Trophoblast cell (in vitro differentiated cells and primary cell): ENCODE results near the gene ZRANB1.

ENCODE experiments used
- DNase-seq, 2 donors: peaks; one replicate each; pipeline ENCODE4 v3.0.0-alpha.2; 2016
- H2AFZ ChIP-seq: 2 replicates; pipeline ENCODE4 v1.6.1; 2013; ENCODE audit warnings: low read length, moderate library complexity, mild to moderate bottlenecking; ENCODE audit not compliant: insufficient read depth, poor library complexity
- H2AK5ac ChIP-seq: 2 replicates; pipeline ENCODE4 v1.6.1; 2013; ENCODE audit warnings: mild to moderate bottlenecking, low read length
- H2BK120ac ChIP-seq: 2 replicates; pipeline ENCODE4 v1.6.1; 2013; ENCODE audit warnings: low read length, mild to moderate bottlenecking, moderate library complexity; ENCODE audit not compliant: insufficient read depth, poor library complexity
- H2BK12ac ChIP-seq: 2 replicates; pipeline ENCODE4 v1.6.1; 2013; ENCODE audit warnings: mild to moderate bottlenecking, low read length, moderate library complexity
- H2BK5ac ChIP-seq: 2 replicates; pipeline ENCODE4 v1.6.1; 2013; ENCODE audit warnings: low read length, low read depth, moderate library complexity, mild to moderate bottlenecking; ENCODE audit not compliant: poor library complexity
- H3K14ac ChIP-seq: 2 replicates; pipeline ENCODE4 v1.6.1; 2013; ENCODE audit warnings: mild to moderate bottlenecking, low read length
- H3K18ac ChIP-seq: 2 replicates; pipeline ENCODE4 v1.6.1; 2013; ENCODE audit warnings: mild to moderate bottlenecking, low read length
- H3K23ac ChIP-seq: 2 replicates; pipeline ENCODE4 v1.6.1; 2013; ENCODE audit warnings: low read length
- H3K27ac ChIP-seq: 2 replicates; pipeline ENCODE4 v1.5.1; 2013; ENCODE audit warnings: low read depth, mild to moderate bottlenecking, inconsistent platforms, low read length, moderate library complexity
- H3K27me3 ChIP-seq: 2 replicates; pipeline ENCODE4 v1.6.1; 2013; ENCODE audit warnings: inconsistent platforms, mild to moderate bottlenecking, low read length, moderate library complexity; ENCODE audit not compliant: insufficient read depth
- H3K36me3 ChIP-seq, 2 experiments: 1 replicate in 1 of 2; 2 replicates in 1 of 2; pipeline ENCODE4 v1.6.1; 2013; ENCODE audit warnings: low read length in 2 of 2, mild to moderate bottlenecking in 2 of 2, moderate library complexity in 1 of 2; ENCODE audit not compliant: insufficient read depth in 2 of 2, control insufficient read depth in 1 of 2
- H3K4ac ChIP-seq: 2 replicates; pipeline ENCODE4 v1.6.1; 2013; ENCODE audit warnings: low read depth, mild to moderate bottlenecking, low read length, moderate library complexity
- H3K4me1 ChIP-seq, 2 experiments: 1 replicate in 1 of 2; 2 replicates in 1 of 2; pipeline ENCODE4 v1.6.1; 2013; ENCODE audit warnings: low read length in 2 of 2, mild to moderate bottlenecking in 2 of 2, moderate library complexity in 1 of 2; ENCODE audit not compliant: insufficient read depth in 2 of 2, control insufficient read depth in 1 of 2
- H3K4me2 ChIP-seq: 2 replicates; pipeline ENCODE4 v1.6.1; 2013; ENCODE audit warnings: inconsistent platforms, mild to moderate bottlenecking, low read length, moderate library complexity
- H3K4me3 ChIP-seq: 2 replicates; pipeline ENCODE4 v1.5.1; 2013; ENCODE audit warnings: mild to moderate bottlenecking, low read depth, low read length, inconsistent platforms
- H3K79me1 ChIP-seq: one replicate; pipeline ENCODE4 v1.6.1; 2013; ENCODE audit warnings: low read length
- H3K79me2 ChIP-seq: 2 replicates; pipeline ENCODE4 v1.6.1; 2013; ENCODE audit warnings: low read length, mild to moderate bottlenecking; ENCODE audit not compliant: control insufficient read depth, insufficient read depth, poor library complexity
- H3K9ac ChIP-seq: 2 replicates; pipeline ENCODE4 v1.6.1; 2013; ENCODE audit warnings: mild to moderate bottlenecking, low read length
- H3K9me3 ChIP-seq: 2 replicates; pipeline ENCODE4 v1.6.1; 2013; ENCODE audit warnings: low read depth, mild to moderate bottlenecking, control low read depth, inconsistent platforms, low read length; ENCODE audit not compliant: insufficient read depth
- H4K12ac ChIP-seq: 2 replicates; pipeline ENCODE4 v1.6.1; 2013; ENCODE audit warnings: low read depth, mild to moderate bottlenecking, low read length, moderate library complexity
- H4K8ac ChIP-seq: 2 replicates; pipeline ENCODE4 v1.6.1; 2013; ENCODE audit warnings: low read depth, mild to moderate bottlenecking, low read length, moderate library complexity
- H4K91ac ChIP-seq: one replicate; pipeline ENCODE4 v1.6.1; 2013; ENCODE audit warnings: low read depth, mild to moderate bottlenecking, low read length, moderate library complexity
- WGBS: extraction: QIAGEN DNeasy Blood & Tissue Kit; methylation state at CpG from one replicate; pipeline ENCODE4 v1.1.7; 2013; ENCODE audit warnings: missing lambda C conversion rate; ENCODE audit not compliant: insufficient read length, insufficient coverage; ENCODE audit errors: extremely low coverage; 5-methylcytosine and 5-hydroxymethylcytosine counted together

Gene ZRANB1

DNA sequence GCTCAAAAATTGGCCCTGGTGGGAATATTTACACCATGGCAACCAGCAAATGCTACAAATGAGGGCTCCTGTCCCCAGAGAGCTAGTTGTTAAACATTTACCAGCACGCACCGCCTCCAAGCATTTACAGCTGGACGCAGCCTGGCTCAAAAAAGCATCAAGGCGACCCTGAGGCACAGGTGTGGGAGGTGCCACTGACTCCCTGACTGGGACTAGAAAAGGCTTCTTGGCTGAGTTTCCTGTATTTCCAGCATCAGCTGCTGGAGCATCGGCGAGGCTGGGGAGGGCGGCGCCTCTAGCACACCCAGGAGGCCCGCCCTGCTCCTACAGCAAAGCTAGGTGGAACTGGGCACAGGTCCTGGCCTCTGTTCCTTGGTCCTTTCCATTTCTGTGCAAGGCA lies 43.5 kb upstream of the ZRANB1 start:
- Histone ChIP-seq H3K4ac (no peak overlapping the region), H4K12ac (no peak overlapping the region), H3K9ac (no peak overlapping the region), H3K4me2 (no peak overlapping the region), H3K9me3 (peaks cover 2% of the 10 kb centered on the region), H3K79me1 (no peaks in the 10 kb centered on the region), H3K14ac (no peak overlapping the region), H4K91ac (no peak overlapping the region), H2AFZ (no peak overlapping the region), H2BK5ac (no peak overlapping the region), H4K8ac (no peak overlapping the region), H3K36me3 (no peaks in the 10 kb centered on the region), H3K4me1 (no peaks in the 10 kb centered on the region), H3K27me3 (no peaks in the 10 kb centered on the region), H3K4me3 (no peak overlapping the region), H3K27ac (no peak overlapping the region), H2BK120ac (no peak overlapping the region), H3K23ac (no peak overlapping the region), H3K18ac (no peak overlapping the region), H2BK12ac (no peak overlapping the region), H2AK5ac (no peak overlapping the region), H3K79me2 (no peaks in the 10 kb centered on the region)
- WGBS: no CpG with 5 or more reads among the region's 9 CpGs
- DNase-seq: no peak

DNA sequence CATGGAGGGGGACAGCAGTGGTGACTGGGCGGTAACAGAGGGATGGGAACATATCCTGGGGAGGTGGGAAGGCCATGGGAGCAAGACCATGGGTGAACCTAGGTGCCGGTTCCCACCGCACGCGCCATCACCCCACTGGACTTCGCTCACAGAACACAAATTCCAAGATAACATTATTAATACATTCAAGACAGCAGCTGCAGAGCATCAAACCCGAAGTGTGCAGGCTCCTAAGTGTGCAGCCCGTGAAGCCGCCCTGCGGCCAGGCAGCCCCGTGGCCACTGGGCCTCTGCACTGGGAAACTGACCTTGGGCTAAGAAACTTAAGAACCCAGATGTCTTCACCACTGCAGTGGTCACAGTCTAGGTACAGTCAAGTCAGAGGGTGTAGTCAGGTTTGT lies 42.8 kb upstream of the ZRANB1 start:
- Histone ChIP-seq H2BK120ac (no peak overlapping the region), H3K79me1 (no peaks in the 10 kb centered on the region)

GRCh38 chr10:124902462-124902861 lies 39.5 kb upstream of the ZRANB1 start:
- DNase-seq: no peak
- no peak overlapping the region for H3K23ac ChIP-seq
- H3K79me2 ChIP-seq: no peaks in the 10 kb centered on the region
- H3K27ac ChIP-seq: no peak overlapping the region
- no peak overlapping the region for H4K91ac ChIP-seq
- H2BK5ac ChIP-seq: no peak overlapping the region
- H3K4me2 ChIP-seq: no peak overlapping the region
- H2AK5ac ChIP-seq: no peak overlapping the region
- no peaks in the 10 kb centered on the region for H3K27me3 ChIP-seq
- no peak overlapping the region for H3K9ac ChIP-seq
- H3K14ac ChIP-seq: no peak overlapping the region
- peaks cover 2% of the 10 kb centered on the region for H3K9me3 ChIP-seq
- H3K18ac ChIP-seq: no peak overlapping the region
- no peak overlapping the region for H2BK12ac ChIP-seq
- H4K12ac ChIP-seq: no peak overlapping the region
- H3K4me1 ChIP-seq: no peaks in the 10 kb centered on the region
- no peaks in the 10 kb centered on the region for H3K36me3 ChIP-seq
- WGBS: no CpG with 5 or more reads among the region's 1 CpG
- no peak overlapping the region for H4K8ac ChIP-seq
- H3K4me3 ChIP-seq: no peak overlapping the region
- no peak overlapping the region for H3K4ac ChIP-seq
- no peaks in the 10 kb centered on the region for H3K79me1 ChIP-seq
- H2AFZ ChIP-seq: no peak overlapping the region
- no peak overlapping the region for H2BK120ac ChIP-seq

More for the DNA sequence above, 42.8 kb upstream of the ZRANB1 start:
- no peak overlapping the region for H3K4me2 ChIP-seq
- no peak overlapping the region for H3K18ac ChIP-seq
- DNase-seq: no peak
- no peak overlapping the region for H2AK5ac ChIP-seq
- H3K79me2 ChIP-seq: no peaks in the 10 kb centered on the region
- no peak overlapping the region for H2BK12ac ChIP-seq
- H3K14ac ChIP-seq: no peak overlapping the region
- no peak overlapping the region for H2AFZ ChIP-seq
- no peak overlapping the region for H3K9ac ChIP-seq
- H4K12ac ChIP-seq: no peak overlapping the region
- H3K36me3 ChIP-seq: no peaks in the 10 kb centered on the region
- H4K91ac ChIP-seq: no peak overlapping the region
- peaks cover 2% of the 10 kb centered on the region for H3K9me3 ChIP-seq
- H3K23ac ChIP-seq: no peak overlapping the region
- no peak overlapping the region for H4K8ac ChIP-seq
- no peak overlapping the region for H3K4ac ChIP-seq
- no CpG with 5 or more reads among the region's 11 CpGs for WGBS
- H3K4me1 ChIP-seq: no peaks in the 10 kb centered on the region
- H3K4me3 ChIP-seq: no peak overlapping the region
- H3K27ac ChIP-seq: no peak overlapping the region
- H2BK5ac ChIP-seq: no peak overlapping the region
- no peaks in the 10 kb centered on the region for H3K27me3 ChIP-seq

DNA sequence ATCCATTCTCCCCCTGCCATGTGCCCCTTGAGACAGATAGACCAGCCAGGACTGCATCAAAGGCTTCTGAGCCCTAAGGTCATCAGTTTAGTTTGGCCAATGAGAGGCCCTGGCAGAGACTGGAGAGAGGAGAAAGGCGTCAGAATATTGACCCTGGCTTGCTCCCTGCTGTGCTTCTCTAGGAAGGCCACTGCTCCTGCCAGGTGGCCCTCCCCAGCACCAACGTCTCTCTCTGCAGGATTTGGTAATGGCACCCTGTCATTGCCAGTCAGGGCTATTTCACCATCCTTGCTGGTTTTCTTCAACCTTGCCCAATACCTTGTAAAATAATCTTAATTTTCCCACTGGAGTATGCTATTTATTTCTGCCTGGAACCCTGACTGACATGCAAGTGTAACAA lies 38.8 kb upstream of the ZRANB1 start:
- Histone ChIP-seq H3K18ac (no peak overlapping the region), H3K79me1 (no peaks in the 10 kb centered on the region), H3K9ac (no peak overlapping the region), H3K4me1 (no peaks in the 10 kb centered on the region), H2BK5ac (no peak overlapping the region), H3K14ac (no peak overlapping the region), H3K4me2 (no peak overlapping the region), H2BK120ac (no peak overlapping the region), H4K12ac (no peak overlapping the region), H3K9me3 (peaks cover 2% of the 10 kb centered on the region), H4K91ac (no peak overlapping the region), H3K4me3 (no peak overlapping the region), H2AFZ (no peak overlapping the region), H3K23ac (no peak overlapping the region), H3K79me2 (no peaks in the 10 kb centered on the region), H3K27ac (no peak overlapping the region), H2AK5ac (no peak overlapping the region), H3K36me3 (no peaks in the 10 kb centered on the region), H2BK12ac (no peak overlapping the region), H4K8ac (no peak overlapping the region), H3K4ac (no peak overlapping the region), H3K27me3 (no peaks in the 10 kb centered on the region)
- DNase-seq: no peak
- WGBS: no CpG with 5 or more reads among the region's 2 CpGs
